Left renal cortex interstitium (tissue), 4 donors: Measurements from ENCODE around the gene APC2. TPM values are rescaled to one million over a fixed set of nuclear protein-coding genes. Genes with fewer than 3 reads are reported as not detected.
"Not testable (repeated sequence)": the region's sequence is repeated elsewhere in the genome, so short reads cannot be mapped to it uniquely, and the experiment has no call there.

Experiments used
- DNase-seq, 4 donors: peaks; one replicate each; pipeline ENCODE4 v3.0.0-alpha.2; 2013; ENCODE audit warnings: low read depth in 4 of 4, low spot score in 2 of 4, missing footprints in 1 of 4
- polyA plus RNA-seq, 4 donors: library from polyadenylated mRNA; unstranded; fragments of 120-200 nt; gene quantifications; one replicate each; pipeline ENCODE4 v1.2.1, GENCODE V29; 2013; ENCODE audit not compliant: insufficient read length in 4 of 4

APC2 gene
- polyA plus RNA-seq, 4 donors: 1.1 to 2.0 (median 1.8) TPM

DNA sequence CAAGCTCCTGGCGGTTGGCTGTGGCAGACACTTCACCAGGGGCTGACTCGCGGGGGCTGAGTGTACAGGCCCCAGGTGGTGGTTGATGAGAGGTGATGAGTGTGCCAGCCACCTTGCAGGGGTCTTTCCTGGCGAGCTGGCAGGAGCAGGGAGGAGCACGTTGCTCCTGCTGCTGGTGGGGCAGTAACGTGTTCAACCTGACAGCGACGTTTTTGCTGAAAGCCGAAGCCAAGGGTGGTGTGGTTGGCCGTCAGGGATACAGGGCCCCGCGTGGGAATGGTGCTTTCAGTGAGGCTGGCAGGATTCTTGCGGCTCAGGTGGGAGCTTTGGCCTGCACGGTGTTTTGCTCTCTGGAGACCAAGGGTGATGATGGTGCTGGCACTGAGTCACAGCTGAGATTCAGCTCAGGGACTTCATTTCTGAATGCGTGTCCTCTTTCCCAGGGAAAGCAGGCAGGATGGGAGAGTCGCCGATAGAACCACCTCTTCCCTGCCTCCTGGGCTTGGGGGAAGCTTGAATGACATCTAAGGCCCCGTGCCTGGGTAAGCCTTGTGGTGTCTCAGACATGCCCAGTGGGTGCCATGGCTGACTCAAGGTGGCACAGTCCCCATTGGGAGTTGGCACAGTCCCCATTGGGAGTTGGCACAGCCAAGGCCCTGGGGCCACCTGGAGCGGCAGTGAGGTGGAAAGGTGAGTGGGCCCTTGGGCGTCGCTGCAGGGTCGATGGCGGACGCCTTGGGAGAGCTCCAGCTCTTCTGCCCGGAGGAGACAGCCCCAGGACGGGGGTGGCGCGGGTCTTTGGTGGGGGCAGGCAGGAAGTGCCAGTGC lies 33.7 kb upstream of the APC2 start:
- no peak for DNase-seq

- DNase-seq: no peak
Measured at GRCh38 chr19:1417145-1417544, 32.8 kb upstream of the APC2 start.

GRCh38 chr19:1417681-1418495 lies 32.0 kb upstream of the APC2 start:
- DNase-seq: no peak

DNA sequence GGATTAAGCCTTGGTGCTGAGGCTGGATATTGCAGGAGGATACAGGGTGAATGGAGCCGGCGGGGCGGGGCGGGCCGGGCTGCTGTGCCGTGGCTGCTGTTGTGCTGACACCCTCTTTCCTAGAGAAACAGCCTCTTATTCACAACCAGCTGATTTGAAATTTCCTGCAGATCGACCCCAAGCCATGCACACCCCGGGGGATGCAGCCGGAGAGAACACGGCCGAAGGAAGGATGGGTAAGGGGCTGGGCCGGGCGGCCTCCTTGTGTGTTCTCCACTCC lies 31.5 kb upstream of the APC2 start:
- no peak for DNase-seq

DNA sequence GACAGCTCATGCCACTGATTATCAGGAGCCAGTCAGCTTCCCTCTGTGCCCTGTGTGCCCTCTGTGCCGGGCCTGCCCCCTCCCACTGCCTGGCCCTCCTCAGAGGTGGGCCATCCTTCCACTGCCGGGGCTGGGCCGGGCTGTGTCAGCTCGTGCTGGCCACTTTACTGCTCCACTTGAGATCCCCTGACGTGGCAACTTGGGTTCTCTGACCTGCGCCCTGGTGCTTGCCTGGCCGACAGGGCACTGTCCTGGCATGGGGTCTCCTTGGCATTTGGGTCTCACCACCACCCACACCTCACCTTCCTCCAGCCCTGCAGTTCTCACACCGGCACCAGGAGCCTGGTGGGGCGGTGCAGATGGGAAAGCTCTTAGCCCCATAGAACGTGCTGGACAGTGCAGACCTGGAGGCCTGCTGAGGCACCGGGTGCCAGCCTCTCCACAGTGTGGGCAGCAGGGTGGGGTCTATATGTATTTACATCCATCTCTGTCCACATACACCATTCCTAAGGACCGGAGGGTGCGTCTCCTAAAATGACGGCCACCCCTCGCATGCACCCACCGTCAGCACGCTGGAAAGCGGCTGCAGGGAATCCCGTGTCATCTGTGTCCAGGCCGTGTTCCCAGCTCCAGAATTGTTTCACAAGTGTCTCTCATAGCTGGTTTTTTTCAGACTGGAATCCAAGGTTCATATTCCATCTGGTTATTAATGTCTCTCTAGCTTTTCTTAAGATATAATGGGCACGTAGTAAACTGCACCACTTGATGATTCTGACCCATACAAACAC lies 30.8 kb upstream of the APC2 start:
- DNase-seq: no peak

GRCh38 chr19:1420085-1420484 lies 29.8 kb upstream of the APC2 start:
- not testable (repeated sequence) for DNase-seq

DNA sequence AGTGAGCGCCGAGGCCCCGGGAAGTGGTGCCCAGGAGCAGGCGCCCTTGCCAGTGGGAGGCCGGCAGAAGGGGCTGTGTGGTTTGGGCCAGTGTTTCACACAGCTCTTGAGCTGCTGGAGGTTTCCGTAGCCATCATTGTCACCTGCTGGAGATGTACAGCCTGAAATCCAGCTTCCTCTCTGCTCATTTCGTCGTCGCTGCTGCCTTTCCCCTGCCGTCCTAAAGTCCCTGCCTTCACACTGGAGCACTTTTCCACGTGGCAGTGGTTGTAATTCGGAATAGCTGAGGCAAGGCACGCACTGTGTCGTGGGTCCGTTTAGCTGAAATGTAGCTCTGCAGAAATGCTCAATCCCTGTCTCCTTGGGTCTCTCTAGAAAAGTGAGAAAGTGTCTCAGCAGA lies 29.3 kb upstream of the APC2 start:
- DNase-seq: no peak

DNA sequence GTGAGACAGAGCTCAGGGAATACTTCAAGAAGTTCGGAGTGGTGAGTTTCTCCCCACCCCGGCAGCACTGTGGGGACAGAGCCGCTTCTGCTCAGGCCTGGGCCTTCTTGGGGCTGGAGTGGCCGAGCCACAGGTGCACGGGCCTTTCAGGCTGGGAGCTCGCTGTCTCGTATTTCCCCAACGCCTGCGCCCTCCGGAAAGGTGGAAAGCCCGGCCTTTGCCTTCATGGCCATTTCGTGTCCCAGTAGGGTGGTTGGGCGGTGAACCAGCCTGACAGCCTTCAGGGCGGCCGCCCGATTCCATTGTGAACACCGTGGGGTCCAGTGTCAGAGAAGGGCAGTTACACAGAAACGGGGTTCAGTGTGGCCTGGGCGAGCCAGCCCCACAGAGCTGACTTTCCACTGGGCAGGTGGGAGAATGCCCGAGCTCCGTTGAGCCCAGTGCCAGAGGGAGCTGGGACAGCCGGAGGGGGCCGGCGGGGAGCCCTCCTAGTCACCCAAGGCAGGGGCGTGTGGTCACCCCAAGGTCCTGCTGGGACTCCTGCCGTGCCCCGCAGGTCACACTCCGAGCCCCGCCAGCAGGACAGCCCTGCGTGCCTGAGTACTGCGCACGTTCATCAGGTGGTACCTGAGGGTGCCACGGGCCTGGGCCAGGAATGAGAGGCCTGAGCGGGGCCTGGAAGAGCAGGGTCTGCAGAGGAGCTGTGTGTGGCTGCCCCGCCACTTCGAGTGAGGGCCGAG lies 28.5 kb upstream of the APC2 start:
- DNase-seq: no peak

DNA sequence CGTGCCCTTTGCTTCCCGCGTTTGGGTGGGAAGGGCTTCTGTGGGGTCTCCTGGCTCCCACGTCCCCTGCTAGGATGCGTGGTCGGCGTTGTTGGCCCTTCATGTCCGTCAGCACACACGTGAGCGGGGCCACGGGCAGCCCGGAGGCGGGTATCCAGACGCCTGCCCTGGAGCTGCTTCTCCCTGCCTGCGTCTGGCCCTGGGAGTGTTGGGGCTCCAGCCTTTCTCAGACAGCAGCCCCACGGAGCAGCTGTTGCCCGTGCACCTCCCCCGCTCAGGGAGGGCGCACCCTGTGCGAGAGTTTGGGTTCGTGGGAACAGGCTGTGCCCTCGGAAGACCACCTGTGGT lies 28.0 kb upstream of the APC2 start:
- DNase-seq: no peak

DNA sequence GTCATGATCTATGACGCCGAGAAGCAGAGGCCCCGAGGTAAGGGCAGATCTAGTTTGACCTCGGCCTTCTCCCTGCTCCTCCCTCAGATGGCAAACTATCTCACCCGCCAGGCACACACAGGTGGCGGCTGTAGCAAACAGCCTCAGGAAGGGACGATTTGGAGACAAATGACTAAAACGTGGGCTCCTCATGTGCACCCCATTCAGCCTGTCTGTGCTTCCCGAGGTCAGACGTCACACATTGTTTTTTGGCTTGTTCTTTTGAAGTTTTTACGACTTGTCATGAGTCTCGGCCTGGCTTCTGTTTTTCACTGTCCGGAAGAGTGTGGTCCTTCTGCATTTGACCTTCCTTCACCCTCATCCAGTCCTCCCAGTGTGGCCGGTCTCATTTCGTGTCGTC lies 27.6 kb upstream of the APC2 start:
- DNase-seq: no peak

DNA sequence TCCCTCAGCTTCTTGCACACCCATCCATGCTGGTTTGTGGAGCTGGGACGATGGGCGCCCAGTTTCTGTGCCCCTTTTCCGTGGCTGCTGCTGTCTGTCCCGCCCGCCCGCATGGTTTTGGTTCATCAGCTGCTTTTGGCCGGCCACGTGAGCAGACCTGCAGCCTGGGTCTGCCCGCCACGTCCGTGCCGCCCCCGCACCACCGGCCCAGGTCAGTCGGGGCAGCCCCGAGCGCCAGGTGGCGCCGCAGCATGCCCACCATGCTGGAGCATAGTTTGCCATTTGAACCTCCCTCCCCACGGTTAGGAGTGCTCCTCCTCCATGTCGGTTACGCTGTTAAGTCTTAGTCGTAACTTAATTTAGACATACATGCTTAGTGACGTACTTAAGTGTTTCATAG lies 27.0 kb upstream of the APC2 start:
- no peak for DNase-seq

DNA sequence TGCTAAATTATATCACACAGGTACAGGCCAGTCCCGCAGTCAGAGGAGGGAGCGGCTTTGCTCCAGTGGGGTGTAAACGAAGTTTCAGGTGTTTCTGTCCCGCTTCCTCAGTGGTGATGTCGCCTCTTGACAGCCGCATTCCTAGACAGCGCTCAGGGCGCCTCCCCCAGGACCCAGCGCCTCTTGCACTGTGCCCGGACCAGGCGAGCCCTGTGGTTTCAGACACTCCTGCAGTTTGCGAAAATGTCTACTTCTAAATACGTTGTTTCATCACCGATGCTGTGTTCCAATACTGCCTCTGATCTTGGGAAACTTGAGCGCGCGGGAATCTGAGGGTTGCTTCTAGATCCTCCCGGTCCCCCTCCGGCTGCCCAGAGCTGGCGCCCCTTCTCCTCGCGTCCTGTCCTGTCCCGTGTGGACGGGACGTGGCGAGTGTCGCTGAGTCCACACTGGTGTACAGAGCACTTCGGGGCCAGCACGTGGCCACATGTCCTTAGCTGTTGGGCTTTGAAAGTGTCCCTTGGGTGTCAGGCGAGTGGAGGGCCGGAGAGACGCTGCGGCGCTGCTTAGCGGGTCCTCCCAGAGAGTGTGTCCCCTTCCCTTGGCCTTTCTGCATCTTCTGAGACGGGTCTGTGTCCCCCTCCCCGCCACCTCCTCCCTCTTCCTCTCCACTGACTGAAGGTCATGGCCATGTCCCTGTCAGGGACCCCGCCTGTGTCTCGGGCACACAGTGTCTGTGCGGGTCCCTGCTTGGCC lies 26.3 kb upstream of the APC2 start:
- DNase-seq: no peak

GRCh38 chr19:1424192-1424955 lies 25.5 kb upstream of the APC2 start:
- DNase-seq: no peak

DNA sequence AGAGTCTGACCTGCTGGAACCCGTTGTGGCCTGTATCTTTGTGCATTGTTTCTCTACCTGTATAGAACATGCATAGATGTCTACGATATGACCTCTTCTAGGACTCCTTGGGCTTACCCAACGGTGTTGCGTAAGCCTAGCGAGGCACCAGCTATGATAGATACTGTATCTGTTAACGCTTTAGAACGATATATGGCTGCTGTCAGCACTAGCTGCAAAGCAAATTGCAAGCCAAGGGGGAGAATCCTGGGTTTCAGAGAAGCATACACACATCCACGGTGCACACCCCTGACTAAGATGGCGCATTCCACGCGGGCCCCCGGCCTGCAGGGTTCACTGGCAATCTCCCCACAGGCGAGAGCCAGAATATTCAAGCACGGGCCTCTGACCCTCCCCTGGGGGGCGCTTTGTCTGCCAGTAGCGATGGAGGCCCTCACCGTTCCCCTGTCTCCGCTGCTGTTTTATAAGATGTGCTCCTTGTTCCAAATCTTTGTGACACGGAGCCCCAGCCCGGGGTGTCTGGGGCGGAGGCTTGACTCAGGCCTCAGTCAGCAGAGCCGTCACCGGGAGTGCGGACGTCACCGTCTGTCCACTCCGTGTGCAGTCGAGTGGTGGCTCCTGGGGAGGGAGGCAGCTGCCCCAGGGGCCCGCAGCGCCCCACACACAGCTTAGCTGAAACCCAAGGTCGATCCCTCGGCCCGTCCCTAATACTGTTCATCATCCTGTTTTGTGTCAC lies 24.7 kb upstream of the APC2 start:
- no peak for DNase-seq

- DNase-seq: no peak
Measured at GRCh38 chr19:1425902-1426301, 24.0 kb upstream of the APC2 start.

- no peak for DNase-seq
Measured at GRCh38 chr19:1426736-1427135, 23.2 kb upstream of the APC2 start.

DNA sequence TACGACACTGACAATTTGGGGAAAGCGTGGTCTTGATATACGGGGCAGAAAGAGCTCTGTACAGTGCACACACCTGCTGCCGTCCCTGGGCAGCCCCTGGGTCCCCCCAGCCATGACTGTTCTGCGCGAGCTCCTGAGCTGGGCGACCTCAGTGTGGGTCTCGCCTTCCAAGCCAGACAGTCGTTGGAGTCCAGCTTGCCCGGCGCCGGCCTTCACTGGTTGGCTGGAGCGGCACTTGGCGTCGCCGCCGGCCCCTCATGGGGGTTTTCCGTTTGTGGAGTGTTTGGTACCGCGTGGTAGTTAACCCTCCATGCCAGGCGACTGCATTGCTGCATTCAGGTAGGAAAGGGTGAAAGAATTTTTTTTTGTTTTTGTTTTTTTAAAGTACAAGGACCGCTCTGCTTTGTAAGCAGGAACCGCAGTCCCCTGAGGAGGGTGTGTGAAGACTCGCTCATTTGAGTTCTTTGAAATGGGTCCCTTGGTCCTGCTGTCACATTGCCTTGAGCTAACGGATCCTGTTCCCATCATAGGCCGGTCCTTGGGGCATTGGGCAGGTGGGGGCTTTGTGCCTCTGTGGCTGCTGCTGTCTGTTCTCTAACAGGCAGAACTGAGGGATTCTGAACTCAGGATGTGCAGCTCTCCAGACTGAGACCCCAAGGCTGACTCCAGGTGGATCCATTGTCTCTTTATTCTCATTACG lies 22.6 kb upstream of the APC2 start:
- no peak for DNase-seq

DNA sequence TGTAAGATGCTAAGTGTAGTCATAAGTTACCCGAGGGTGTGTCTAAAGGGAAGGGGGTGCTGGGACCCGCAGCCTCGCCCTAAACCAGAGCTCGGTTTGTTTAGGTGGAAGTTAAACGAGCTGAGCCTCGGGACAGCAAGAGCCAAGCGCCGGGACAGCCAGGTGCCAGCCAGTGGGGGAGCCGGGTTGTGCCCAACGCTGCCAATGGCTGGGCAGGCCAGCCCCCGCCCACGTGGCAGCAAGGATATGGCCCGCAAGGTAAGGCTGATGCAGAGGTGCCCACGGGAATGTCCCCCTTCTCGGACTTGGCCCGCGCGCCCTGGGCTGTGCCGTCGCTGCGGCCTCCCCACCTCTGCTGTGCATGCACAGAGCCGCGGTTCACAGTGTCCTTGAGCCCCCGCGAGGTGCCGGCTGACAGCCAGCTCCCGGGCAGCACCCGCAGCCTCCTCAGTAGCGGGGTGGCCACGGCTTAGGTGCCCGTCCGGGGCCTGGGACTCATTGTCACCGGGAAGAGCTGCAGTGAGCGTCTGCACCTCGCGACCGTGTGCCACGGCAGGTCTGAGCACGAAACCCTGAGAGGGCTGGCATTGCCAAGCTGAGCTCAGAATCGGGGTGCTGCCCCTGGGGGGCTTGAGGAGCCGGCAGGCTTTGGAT lies 21.1 kb upstream of the APC2 start:
- no peak for DNase-seq
